GM18520 (cell line): ENCODE data around the gene GDPD4.

Experiments
- ATAC-seq: cut with Tn5 transposase; IDR thresholded peaks from one replicate; pipeline ENCODE4 v1.9.1; 2021; ENCODE audit not compliant: unreplicated experiment

GDPD4 gene

GRCh38 chr11:77244277-77245027, 57.0 kb downstream of the GDPD4 start:
- no peak for ATAC-seq

- ATAC-seq, result no peak
Measured at GRCh38 chr11:77236901-77237300, 64.6 kb downstream of the GDPD4 start.

- no peak for ATAC-seq
Measured at GRCh38 chr11:77233011-77233410, 68.5 kb downstream of the GDPD4 start.

GRCh38 chr11:77232242-77232641, 69.2 kb downstream of the GDPD4 start:
- no peak for ATAC-seq

GRCh38 chr11:77231800-77232199, 69.7 kb downstream of the GDPD4 start:
- ATAC-seq, result no peak

GRCh38 chr11:77230878-77231605, 70.4 kb downstream of the GDPD4 start:
- ATAC-seq, result no peak

- no peak for ATAC-seq
Measured at GRCh38 chr11:77223797-77224196, 77.7 kb downstream of the GDPD4 start.

- ATAC-seq, result no peak
Measured at GRCh38 chr11:77217156-77217555, 84.3 kb downstream of the GDPD4 start.

GRCh38 chr11:77215106-77215505, 86.4 kb downstream of the GDPD4 start:
- ATAC-seq, result no peak

GRCh38 chr11:77214557-77214956, 86.9 kb downstream of the GDPD4 start:
- ATAC-seq, result no peak

GRCh38 chr11:77213589-77214428, 87.7 kb downstream of the GDPD4 start:
- no peak for ATAC-seq

GRCh38 chr11:77213029-77213579, 88.4 kb downstream of the GDPD4 start:
- ATAC-seq, result no peak

GRCh38 chr11:77212314-77213007, 89.0 kb downstream of the GDPD4 start:
- ATAC-seq, result no peak

- no peak for ATAC-seq
Measured at GRCh38 chr11:77211594-77212251, 89.8 kb downstream of the GDPD4 start.

GRCh38 chr11:77211040-77211451, 90.4 kb downstream of the GDPD4 start:
- ATAC-seq, result no peak

GRCh38 chr11:77209663-77210062, 91.8 kb downstream of the GDPD4 start:
- ATAC-seq, result no peak

GRCh38 chr11:77208535-77208934, 93.0 kb downstream of the GDPD4 start:
- ATAC-seq, result no peak

GRCh38 chr11:77207618-77208313, 93.7 kb downstream of the GDPD4 start:
- no peak for ATAC-seq

GRCh38 chr11:77207019-77207485, 94.4 kb downstream of the GDPD4 start:
- ATAC-seq, result no peak
